Vagina (tissue), 2 donors: Measurements from ENCODE around the gene MGLL.

Experiments
- CTCF ChIP-seq, 3 experiments: fragments of 450-650 bp in 2 of 3; fragments of 200-600 bp in 1 of 3; sonication (generic) in 1 of 3; IDR thresholded peaks; one replicate each; pipeline ENCODE4 v1.5.1; 2017 to 2019; ENCODE audit warnings: antibody characterized with exemption in 3 of 3, mild to moderate bottlenecking in 2 of 3, moderate library complexity in 2 of 3
- POLR2A ChIP-seq, 2 donors: fragments of 450-650 bp; IDR thresholded peaks; one replicate each; pipeline ENCODE4 v1.6.1; 2017; ENCODE audit warnings: antibody characterized with exemption in 2 of 2, mild to moderate bottlenecking in 2 of 2, moderate library complexity in 2 of 2
- POLR2AphosphoS5 ChIP-seq, 2 donors: sonication (generic); formaldehyde crosslinking; IDR thresholded peaks; one replicate each; pipeline ENCODE4 v1.9.0; 2017; ENCODE audit warnings: antibody characterized with exemption in 2 of 2, mild to moderate bottlenecking in 2 of 2, low read depth in 1 of 2; ENCODE audit not compliant: insufficient read depth in 1 of 2

- TF ChIP-seq CTCF (IDR thresholded peaks at IDR 0.05) (no peak), POLR2A (IDR thresholded peaks at IDR 0.05) (no peak), POLR2AphosphoS5 (IDR thresholded peaks at IDR 0.05; ENCODE audit: insufficient read depth in 1 of 2, low read depth in 1 of 2) (no peak)
These were observed 88.1 kb downstream of the MGLL start for GRCh38 chr3:127734181-127734720.
